HepG2 (cell line): ENCODE measurements around the gene ZCCHC8. TPM values are rescaled to one million over a fixed set of nuclear protein-coding genes. Genes with fewer than 3 reads are reported as not detected.

ENCODE experiments used
- BORCS8-MEF2B ChIP-seq: sonication (generic); formaldehyde crosslinking; IDR thresholded peaks from 2 replicates; pipeline ENCODE4 v1.8.0; 2022; ENCODE audit warnings: mild to moderate bottlenecking, missing genetic modification reagents
- CENPBD1 ChIP-seq: sonication (generic); formaldehyde crosslinking; IDR thresholded peaks from 2 replicates; pipeline ENCODE4 v1.8.0; 2022; ENCODE audit warnings: missing genetic modification reagents, low read depth, mild to moderate bottlenecking, borderline replicate concordance
- CENPX ChIP-seq: sonication (generic); formaldehyde crosslinking; IDR thresholded peaks from 2 replicates; pipeline ENCODE4 v1.9.0; 2021; ENCODE audit warnings: mild to moderate bottlenecking, missing genetic modification reagents, moderate library complexity
- CERS6 ChIP-seq: sonication (generic); formaldehyde crosslinking; IDR thresholded peaks from 2 replicates; pipeline ENCODE4 v1.5.0; 2020; ENCODE audit warnings: missing genetic modification reagents
- ETV5 ChIP-seq: IDR thresholded peaks from 2 replicates; pipeline ENCODE4 v1.6.1; 2018; ENCODE audit warnings: missing biosample characterization, missing genetic modification reagents, inconsistent platforms, borderline replicate concordance
- GMEB2 ChIP-seq: IDR thresholded peaks from 2 replicates; pipeline ENCODE4 v1.6.1; 2016; ENCODE audit warnings: missing biosample characterization, missing genetic modification reagents, low read depth
- HES4 ChIP-seq: sonication (generic); formaldehyde crosslinking; IDR thresholded peaks from 2 replicates; pipeline ENCODE4 v1.9.0; 2021; ENCODE audit warnings: mild to moderate bottlenecking, missing genetic modification reagents, borderline replicate concordance
- KDM3A ChIP-seq: IDR thresholded peaks from 2 replicates; pipeline ENCODE4 v1.6.1; 2018; ENCODE audit warnings: low read depth, missing compliant biosample characterization
- KMT2B ChIP-seq: IDR thresholded peaks from 2 replicates; pipeline ENCODE4 v1.6.1; 2016; ENCODE audit warnings: missing genetic modification reagents, missing compliant biosample characterization
- LRRFIP1 ChIP-seq: sonication (generic); formaldehyde crosslinking; conservative IDR thresholded peaks from 2 replicates; pipeline ENCODE4 v1.4.0; 2020; ENCODE audit warnings: missing genetic modification reagents
- MNT ChIP-seq: fragments of 450-650 bp; IDR thresholded peaks from 2 replicates; pipeline ENCODE4 v1.6.1; 2016
- MZF1 ChIP-seq: sonication (generic); formaldehyde crosslinking; IDR thresholded peaks from 2 replicates; pipeline ENCODE4 v1.8.1; 2023; ENCODE audit warnings: mild to moderate bottlenecking, missing genetic modification reagents, borderline replicate concordance
- RXRA ChIP-seq: sonication (generic); formaldehyde crosslinking; IDR thresholded peaks from 2 replicates; pipeline ENCODE4 v1.5.1; 2020; ENCODE audit warnings: missing genetic modification reagents
- TFDP1 ChIP-seq: IDR thresholded peaks from 2 replicates; pipeline ENCODE4 v1.6.1; 2016; ENCODE audit warnings: missing compliant biosample characterization, missing genetic modification reagents, borderline replicate concordance
- TOE1 ChIP-seq: sonication (generic); formaldehyde crosslinking; IDR thresholded peaks from 2 replicates; pipeline ENCODE4 v1.4.0; 2020; ENCODE audit warnings: mild to moderate bottlenecking, missing genetic modification reagents
- YEATS4 ChIP-seq: sonication (generic); formaldehyde crosslinking; IDR thresholded peaks from 2 replicates; pipeline ENCODE4 v1.4.0; 2020; ENCODE audit warnings: missing genetic modification reagents, borderline replicate concordance
- ZNF136 ChIP-seq: sonication (generic); formaldehyde crosslinking; IDR thresholded peaks from 2 replicates; pipeline ENCODE4 v1.8.1; 2022; ENCODE audit warnings: low read depth, mild to moderate bottlenecking, moderate library complexity, missing genetic modification reagents
- ZNF138 ChIP-seq: sonication (generic); formaldehyde crosslinking; IDR thresholded peaks from 2 replicates; pipeline ENCODE4 v1.5.0; 2020; ENCODE audit warnings: mild to moderate bottlenecking, low read depth, missing genetic modification reagents
- ZNF264 ChIP-seq: sonication (generic); formaldehyde crosslinking; IDR thresholded peaks from 2 replicates; pipeline ENCODE4 v1.4.0; 2020; ENCODE audit warnings: missing genetic modification reagents
- ZNF589 ChIP-seq: sonication (generic); formaldehyde crosslinking; conservative IDR thresholded peaks from 2 replicates; pipeline ENCODE4 v1.8.0; 2022; ENCODE audit warnings: mild to moderate bottlenecking, moderate library complexity, missing genetic modification reagents
- ZSCAN12 ChIP-seq: sonication (generic); formaldehyde crosslinking; IDR thresholded peaks from 2 replicates; pipeline ENCODE4 v1.9.0; 2021; ENCODE audit warnings: mild to moderate bottlenecking, missing genetic modification reagents
- ZSCAN21 ChIP-seq: sonication (generic); formaldehyde crosslinking; IDR thresholded peaks from 2 replicates; pipeline ENCODE4 v1.8.0; 2022; ENCODE audit warnings: mild to moderate bottlenecking, missing genetic modification reagents, moderate library complexity, borderline replicate concordance
- polyA plus RNA-seq, 8 experiments: library from polyadenylated mRNA; depleted of rRNA in 3 of 8; stranded (reverse) in 7 of 8; unstranded in 1 of 8; fragments of >200 nt; fragmentation: Illumina TruSeq in 4 of 8; extraction: Trizol in 4 of 8; gene quantifications; 2 replicates each; pipeline versions ENCODE4 v1.2.1 to v1.2.3, GENCODE V29; 2011 to 2016; ENCODE audit warnings: low read depth in 4 of 8, missing spikeins in 1 of 8, mixed read lengths in 1 of 8; ENCODE audit not compliant: insufficient read depth in 1 of 8
- total RNA-seq, 5 experiments: library from RNA; depleted of rRNA; stranded (reverse); fragments of >200 nt; fragmentation: Illumina TruSeq; extraction: Trizol; gene quantifications; 2 replicates each; pipeline ENCODE4 v1.2.3, GENCODE V29; 2016; ENCODE audit warnings: low read depth in 1 of 5

ZCCHC8 gene
- total and polyA plus RNA-seq, 2 of the 13 experiments (the other 11 are each of a cell fraction or from before 2014, with no cell fraction given) = 18.6 to 20.9 TPM

- TF ChIP-seq KDM3A (CRISPR knock-in tag) (peak; percentile 46; the same call in 1 of the 2 replicates), BORCS8-MEF2B (CRISPR knock-in tag) (no peak), CERS6 (CRISPR knock-in tag) (no peak), KMT2B (CRISPR knock-in tag) (no peak), MNT (0 out of 2 replicates have a peak, but pooled peaks have one; percentile 44), ZNF136 (no peak), LRRFIP1 (CRISPR knock-in tag) (no peak), ZSCAN21 (CRISPR knock-in tag) (no peak), ZNF138 (CRISPR knock-in tag) (no peak), ETV5 (CRISPR knock-in tag) (no peak), RXRA (CRISPR knock-in tag) (no peak), ZNF589 (no peak), TFDP1 (no peak), HES4 (CRISPR knock-in tag) (no peak), MZF1 (no peak), GMEB2 (CRISPR knock-in tag) (no peak), YEATS4 (CRISPR knock-in tag) (peak; percentile 23; the same call in 1 of the 2 replicates), ZNF264 (CRISPR knock-in tag) (no peak), ZSCAN12 (CRISPR knock-in tag) (no peak), CENPBD1 (CRISPR knock-in tag) (no peak), TOE1 (CRISPR knock-in tag) (0 out of 2 replicates have a peak, but pooled peaks have one; percentile 45), CENPX (CRISPR knock-in tag) (no peak)
Observed at GRCh38 chr12:122489038-122489437, 11.7 kb downstream of the ZCCHC8 start (continued).
